GM19025 (cell line): ENCODE data around the gene HSH2D.

Experiments used
- ATAC-seq: cut with Tn5 transposase; IDR thresholded peaks from one replicate; pipeline ENCODE4 v1.9.1; 2021; ENCODE audit warnings: mild to moderate bottlenecking, low read depth, moderate library complexity; ENCODE audit not compliant: unreplicated experiment

The HSH2D gene

DNA sequence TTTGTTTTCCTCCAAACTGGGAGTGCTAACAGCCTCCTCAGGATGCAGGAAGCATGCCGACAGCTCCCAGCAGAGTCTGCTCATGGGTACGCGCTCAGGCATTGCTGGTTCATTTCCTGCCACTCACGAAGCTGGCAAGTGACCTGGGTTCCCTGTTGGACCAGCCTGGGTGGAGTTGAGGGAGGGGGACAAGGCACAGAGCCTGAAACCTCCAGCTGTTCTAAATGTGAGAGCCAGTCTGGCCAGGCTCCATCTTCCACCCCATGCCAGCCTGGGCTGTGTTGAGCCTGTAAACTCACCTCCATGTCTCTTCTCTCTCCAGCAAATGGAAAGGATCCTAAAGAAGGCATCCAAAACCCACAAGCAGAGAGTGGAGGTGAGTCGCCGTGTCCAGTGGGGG lies 46.7 kb downstream of the HSH2D start:
- no peak for ATAC-seq

DNA sequence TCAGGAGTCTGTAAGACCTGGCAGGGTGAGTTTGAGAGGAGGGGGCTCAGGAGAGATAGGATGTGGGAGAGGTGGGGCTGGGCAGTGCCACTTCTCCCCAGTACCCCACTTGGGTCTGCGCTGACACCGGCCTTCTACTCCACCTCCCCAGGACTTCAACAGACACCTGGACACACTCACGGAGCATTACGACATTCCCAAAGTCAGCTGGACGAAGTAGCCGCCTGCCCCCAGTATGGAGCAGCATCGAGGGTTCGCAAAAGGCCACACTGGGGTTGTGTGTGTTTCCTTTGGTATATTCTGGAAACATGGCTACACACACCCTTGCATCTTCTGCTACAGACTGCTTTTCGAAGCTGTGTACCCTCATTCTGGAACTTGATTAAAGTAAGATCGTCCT lies 47.3 kb downstream of the HSH2D start:
- ATAC-seq: no peak

DNA sequence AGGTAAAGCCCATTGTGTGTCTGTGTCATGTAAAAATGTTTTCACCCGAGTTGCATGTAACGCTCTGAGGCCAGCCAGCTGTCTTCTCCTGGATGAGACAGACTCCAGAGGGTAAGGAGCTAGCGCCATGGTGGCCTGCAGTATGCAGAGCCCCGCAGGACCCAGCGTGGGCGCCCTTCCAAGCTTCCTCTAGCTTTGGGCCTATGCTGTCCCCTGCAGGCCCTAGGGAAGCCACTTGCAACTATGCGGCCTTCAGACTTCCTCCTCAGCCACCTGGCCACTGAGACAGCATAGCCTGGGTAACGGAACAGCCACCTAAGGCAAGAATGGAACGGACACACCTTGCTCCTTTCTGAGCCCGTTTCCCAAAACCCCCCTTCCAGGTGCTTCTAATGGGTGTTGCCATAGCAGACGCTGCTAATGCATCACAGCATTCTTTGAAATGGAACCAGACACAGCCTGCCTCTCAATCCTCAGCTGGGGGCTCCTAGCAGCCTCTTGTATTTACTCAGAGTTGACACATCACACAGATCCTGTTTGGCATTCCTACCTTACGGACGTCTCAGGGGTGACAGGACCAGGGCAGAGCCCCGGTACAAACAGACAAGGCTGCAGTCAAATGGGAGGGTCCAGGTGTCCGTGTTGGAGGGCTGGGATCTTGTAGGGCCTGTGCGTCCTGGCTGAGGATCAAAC lies 47.9 kb downstream of the HSH2D start:
- ATAC-seq: no peak

- ATAC-seq: no peak
Observed at GRCh38 chr19:16193466-16193865, 50.0 kb downstream of the HSH2D start.

DNA sequence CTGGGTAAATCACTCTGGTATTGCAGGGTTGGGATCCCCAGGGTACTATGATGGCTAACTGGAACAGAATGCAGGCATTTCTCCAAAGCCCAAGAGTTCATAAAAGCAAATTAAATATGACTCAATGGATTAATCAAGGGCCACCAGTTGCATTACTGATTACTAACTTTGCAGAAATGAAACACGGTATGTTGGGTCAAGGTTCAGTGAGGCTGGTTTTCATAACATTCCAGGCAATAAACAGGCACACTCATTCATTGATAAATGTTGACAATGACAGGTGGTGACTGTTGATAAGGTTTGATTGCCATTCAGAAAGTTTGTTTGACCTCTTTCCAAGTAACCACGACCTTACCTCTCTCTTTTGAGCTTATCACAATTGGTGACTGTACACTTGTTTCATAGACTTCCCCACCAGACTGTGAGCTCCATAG lies 53.7 kb downstream of the HSH2D start:
- ATAC-seq: no peak

DNA sequence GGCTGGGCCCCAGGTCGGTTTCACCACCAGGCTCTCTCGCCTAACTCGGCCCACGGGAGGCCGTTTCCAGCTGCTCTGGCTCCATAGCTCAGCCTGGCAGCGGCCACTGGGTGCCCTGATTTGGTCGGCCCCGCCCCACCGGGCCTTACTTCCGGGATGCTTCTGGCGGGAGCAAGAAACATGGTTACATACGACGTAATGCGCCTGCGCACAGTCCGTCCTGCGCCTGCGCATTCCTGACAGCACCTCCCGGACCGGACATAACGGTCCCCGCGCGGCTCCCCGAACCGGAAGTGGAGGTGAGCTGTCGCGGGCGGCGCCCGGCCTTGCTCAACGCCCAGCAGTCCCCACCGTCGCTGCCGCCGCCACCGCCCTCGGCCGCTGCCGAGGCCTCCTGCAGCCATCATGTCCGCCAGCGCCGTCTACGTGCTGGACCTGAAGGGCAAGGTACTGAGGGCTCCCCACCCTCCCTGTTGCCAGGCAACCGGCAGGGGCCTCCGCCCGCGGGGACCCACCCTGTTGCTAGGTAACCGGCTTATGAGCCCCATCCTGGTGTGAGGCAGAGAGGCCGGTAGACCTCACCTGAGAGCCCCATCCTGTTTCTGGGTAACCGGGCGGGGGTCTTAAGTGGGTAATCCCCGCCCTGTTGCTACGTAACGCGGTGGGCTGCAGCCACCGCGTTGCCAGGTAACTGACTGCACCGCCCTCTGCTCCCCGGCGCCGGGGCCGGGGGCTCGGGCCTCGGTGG lies 54.3 kb downstream of the HSH2D start, which contains the start of gene AP1M1:
Gene AP1M1 (plus strand): TSS at position 290 of the 748 bp plus-strand sequence. CDS start 116 bp downstream, at position 406.
- peak; percentile 82 for ATAC-seq

DNA sequence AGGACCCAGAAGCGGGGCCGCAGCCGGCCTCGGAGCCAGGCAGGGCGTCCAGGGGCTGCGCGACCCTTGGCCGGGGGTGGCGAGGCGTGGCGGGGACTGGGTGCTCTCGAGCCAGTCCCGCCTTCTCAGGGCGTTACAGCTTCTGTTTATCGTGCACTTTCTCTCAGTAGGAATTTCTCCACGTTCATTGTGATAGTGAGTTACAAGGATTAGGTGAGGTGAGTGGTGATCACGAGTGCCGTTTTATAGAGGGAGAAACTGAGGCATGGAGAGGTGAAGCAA lies 54.8 kb downstream of the HSH2D start:
- no peak for ATAC-seq

GRCh38 chr19:16199275-16199932 lies 55.9 kb downstream of the HSH2D start:
- ATAC-seq: no peak

GRCh38 chr19:16200038-16201010 lies 56.8 kb downstream of the HSH2D start:
- no peak for ATAC-seq

DNA sequence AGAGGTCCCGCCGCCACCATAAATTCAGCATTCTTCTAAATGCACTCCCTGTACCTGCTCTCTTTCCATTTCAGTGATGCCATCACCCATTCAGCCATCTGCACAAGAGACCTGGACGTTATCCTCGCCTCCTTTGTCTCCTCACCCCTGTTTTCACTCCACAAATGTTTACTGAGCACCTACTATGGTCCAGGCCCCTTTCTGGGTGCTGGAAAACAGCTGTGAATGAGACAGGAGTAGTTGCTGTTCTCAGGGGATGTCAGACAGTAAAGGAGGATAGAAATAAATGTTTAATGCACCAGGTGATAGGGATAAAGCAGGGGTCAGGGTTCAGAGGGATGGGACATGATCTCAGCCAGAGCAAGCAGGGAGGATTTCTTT lies 57.5 kb downstream of the HSH2D start:
- ATAC-seq: no peak

- ATAC-seq: no peak
Observed at GRCh38 chr19:16202320-16203255, 59.1 kb downstream of the HSH2D start.

DNA sequence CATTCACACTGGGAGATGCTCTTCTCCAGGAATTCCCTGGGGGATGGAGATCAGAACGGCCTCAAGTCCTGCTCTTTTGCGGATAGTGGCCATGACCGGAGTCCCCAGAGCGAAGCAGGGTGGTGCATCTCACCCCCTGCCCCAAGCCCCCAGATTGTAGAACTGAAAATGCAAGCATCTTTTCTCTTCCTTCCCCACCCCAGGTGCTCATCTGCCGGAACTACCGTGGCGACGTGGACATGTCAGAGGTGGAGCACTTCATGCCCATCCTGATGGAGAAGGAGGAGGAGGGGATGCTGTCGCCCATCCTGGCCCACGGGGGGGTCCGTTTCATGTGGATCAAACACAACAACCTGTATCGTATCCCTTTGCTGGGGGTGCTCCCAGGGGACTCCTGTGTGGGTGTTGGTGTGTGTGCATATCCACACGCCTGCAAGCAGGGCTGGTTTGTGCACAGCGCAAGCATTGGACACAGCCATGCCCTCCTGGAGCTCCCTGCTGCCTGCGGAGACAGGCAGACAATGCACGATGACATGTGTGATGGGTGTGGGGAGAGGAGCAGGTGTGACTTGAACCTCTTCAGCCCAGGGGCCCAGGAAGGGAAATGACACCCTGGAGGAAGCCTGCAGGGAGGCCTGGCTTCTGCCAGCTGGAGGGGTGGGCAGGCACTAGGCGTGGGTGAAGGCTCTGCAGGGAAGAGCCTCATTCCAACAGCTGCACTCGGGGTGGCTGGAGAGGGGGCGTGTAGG lies 59.9 kb downstream of the HSH2D start:
- no peak for ATAC-seq

- ATAC-seq: no peak
Observed at GRCh38 chr19:16204005-16204294, 60.5 kb downstream of the HSH2D start.

GRCh38 chr19:16205205-16206045 lies 61.9 kb downstream of the HSH2D start:
- ATAC-seq: no peak

DNA sequence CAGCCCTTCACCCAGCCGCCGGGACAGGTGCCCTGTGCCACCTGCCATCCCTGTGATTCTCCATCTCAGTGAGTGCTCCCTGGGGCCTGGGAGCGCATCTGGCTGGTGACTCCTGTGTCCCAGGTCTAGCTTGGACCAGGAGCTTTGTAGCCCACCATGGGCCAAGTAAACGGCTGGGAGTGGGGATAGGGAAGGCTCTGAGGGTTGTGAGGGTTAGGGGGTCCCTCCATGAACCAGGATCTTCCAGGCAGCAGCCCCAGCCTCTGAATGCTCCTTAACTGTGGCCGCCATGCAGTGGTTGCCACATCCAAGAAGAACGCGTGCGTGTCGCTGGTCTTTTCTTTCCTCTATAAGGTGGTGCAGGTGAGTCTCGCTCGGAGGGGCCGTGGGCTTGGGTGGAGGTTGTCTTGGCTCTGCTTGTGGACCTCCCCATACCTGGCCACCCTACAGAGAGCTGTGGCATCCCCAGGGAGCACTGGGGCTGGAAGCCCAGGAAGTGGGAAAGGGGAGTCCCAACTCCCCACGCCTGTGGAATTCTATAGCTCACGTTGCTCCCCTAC lies 62.6 kb downstream of the HSH2D start:
- no peak for ATAC-seq

DNA sequence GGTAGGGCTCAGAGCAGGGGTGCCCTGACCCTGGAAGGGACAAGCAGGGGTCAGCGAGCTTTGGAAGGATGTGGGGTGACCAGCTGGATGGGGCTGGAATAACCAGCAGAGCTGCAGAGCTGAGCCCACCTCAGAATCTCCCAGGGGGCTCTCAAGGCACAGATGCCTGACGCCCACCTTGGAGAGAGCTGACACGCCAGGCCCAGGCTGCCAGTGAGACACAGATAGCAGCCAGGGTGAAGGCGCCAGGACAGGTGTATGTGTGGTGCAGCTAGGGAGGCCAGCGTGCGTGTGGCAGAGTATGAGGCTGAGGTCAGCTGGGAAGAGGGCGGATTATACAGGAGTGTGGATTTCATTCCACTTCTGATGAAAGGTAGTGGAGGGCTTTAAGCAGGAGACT lies 63.2 kb downstream of the HSH2D start:
- no peak for ATAC-seq

- ATAC-seq: no peak
Observed at GRCh38 chr19:16207063-16207462, 63.6 kb downstream of the HSH2D start.

GRCh38 chr19:16207490-16208025 lies 64.1 kb downstream of the HSH2D start:
- ATAC-seq: no peak
